DMS53 treated with DMSO at 0.1 percent for 48 hours (cell line): Measurements from ENCODE around the gene PTGR3.

ENCODE experiments used
- DNase-seq: peaks from one replicate; lab custom pipeline; 2025; ENCODE audit not compliant: unreplicated experiment; lab: John Stamatoyannopoulos, UW

Gene PTGR3

GRCh38 chr18:75172299-75173124, 36.4 kb downstream of the PTGR3 start:
- no peak for DNase-seq

- no peak for DNase-seq
Observed at GRCh38 chr18:75170916-75171315, 38.0 kb downstream of the PTGR3 start.

GRCh38 chr18:75170022-75170789, 38.7 kb downstream of the PTGR3 start:
- DNase-seq, result no peak

- no peak for DNase-seq
Observed at GRCh38 chr18:75169411-75169810, 39.5 kb downstream of the PTGR3 start.

GRCh38 chr18:75168619-75169018, 40.3 kb downstream of the PTGR3 start:
- no peak for DNase-seq

GRCh38 chr18:75167759-75168618, 41.0 kb downstream of the PTGR3 start:
- no peak for DNase-seq

GRCh38 chr18:75167137-75167536, 41.8 kb downstream of the PTGR3 start:
- DNase-seq, result no peak

GRCh38 chr18:75165926-75166325, 43.0 kb downstream of the PTGR3 start:
- DNase-seq, result no peak

GRCh38 chr18:75164479-75164878, 44.5 kb downstream of the PTGR3 start:
- DNase-seq, result no peak

- no peak for DNase-seq
Observed at GRCh38 chr18:75163736-75164135, 45.2 kb downstream of the PTGR3 start.

- DNase-seq, result no peak
Observed at GRCh38 chr18:75162978-75163377, 46.0 kb downstream of the PTGR3 start.

GRCh38 chr18:75162467-75162866, 46.5 kb downstream of the PTGR3 start:
- no peak for DNase-seq

GRCh38 chr18:75161256-75162028, 47.5 kb downstream of the PTGR3 start:
- DNase-seq, result peak; percentile 85

GRCh38 chr18:75160364-75160763, 48.6 kb downstream of the PTGR3 start:
- no peak for DNase-seq

GRCh38 chr18:75159646-75160356, 49.1 kb downstream of the PTGR3 start:
- DNase-seq, result no peak

GRCh38 chr18:75159238-75159518, 49.8 kb downstream of the PTGR3 start:
- no peak for DNase-seq
